Bronchial epithelial cell (primary cell): ENCODE results near the gene PAIP1. TPM values are rescaled to one million over a fixed set of nuclear protein-coding genes. Genes with fewer than 3 reads are reported as not detected.

Source experiments
- DNase-seq: peaks from one replicate; pipeline ENCODE4 v3.0.0-alpha.2; 2010; ENCODE audit warnings: low read depth
- FAIRE-seq: peaks from 2 replicates; lab custom pipeline; 2011; peaks lifted over from hg19 to GRCh38; lab: Jason Lieb, UNC
- H3K27me3 ChIP-seq: 2 replicates; pipeline ENCODE4 v1.5.1; 2011; ENCODE audit warnings: low read length; ENCODE audit not compliant: control insufficient read depth, insufficient read depth
- H3K36me3 ChIP-seq: 2 replicates; pipeline ENCODE4 v1.5.1; 2011; ENCODE audit warnings: low read length; ENCODE audit not compliant: control insufficient read depth, insufficient read depth
- H3K4me3 ChIP-seq: 2 replicates; pipeline ENCODE4 v1.5.1; 2011; ENCODE audit warnings: mild to moderate bottlenecking, low read depth, low read length, control low read depth
- CTCF ChIP-seq: IDR thresholded peaks from 2 replicates; pipeline ENCODE4 v1.5.1; 2011; ENCODE audit warnings: mild to moderate bottlenecking, moderate library complexity, low read length, control low read depth, inconsistent platforms; ENCODE audit not compliant: insufficient read depth, severe bottlenecking
- total RNA-seq: library from RNA; depleted of rRNA; stranded (reverse); fragments of >200 nt; gene quantifications from 2 replicates; pipeline ENCODE4 v1.2.1, GENCODE V29; 2014

Gene PAIP1
- total RNA-seq, 1 donor from 2014 or later = 136 TPM

GRCh38 chr5:43543434-43543833 is 13.4 kb downstream of the PAIP1 start:
- FAIRE-seq (no peak), DNase-seq (no peak)
- no peak for TF ChIP-seq CTCF
- peaks cover 12% of the 10 kb centered on the region for H3K36me3 ChIP-seq
- no peaks in the 10 kb centered on the region for H3K27me3 ChIP-seq
- H3K4me3 ChIP-seq = no peak overlapping the region

GRCh38 chr5:43540746-43541145 is 16.1 kb downstream of the PAIP1 start:
- DNase-seq = no peak
- no peaks in the 10 kb centered on the region for H3K27me3 ChIP-seq
- no peak for FAIRE-seq
- H3K36me3 ChIP-seq = peaks cover 3% of the 10 kb centered on the region
- H3K4me3 ChIP-seq = no peak overlapping the region
- TF ChIP-seq CTCF = no peak

- Histone ChIP-seq H3K27me3 (no peaks in the 10 kb centered on the region), H3K36me3 (peaks cover 4% of the 10 kb centered on the region), H3K4me3 (no peak overlapping the region)
- TF ChIP-seq CTCF = no peak
- no peak for DNase-seq
- no peak for FAIRE-seq
Measured at GRCh38 chr5:43536972-43537371, 19.9 kb downstream of the PAIP1 start.

- no peak overlapping the region for H3K4me3 ChIP-seq
- peaks cover 3% of the 10 kb centered on the region for H3K36me3 ChIP-seq
- no peak for FAIRE-seq
- no peak for TF ChIP-seq CTCF
- H3K27me3 ChIP-seq = no peaks in the 10 kb centered on the region
- DNase-seq = no peak
Measured at GRCh38 chr5:43533646-43534045, 23.2 kb downstream of the PAIP1 start.

- no peak for FAIRE-seq
- Histone ChIP-seq H3K36me3 (peaks cover 6% of the 10 kb centered on the region), H3K27me3 (no peaks in the 10 kb centered on the region), H3K4me3 (no peak overlapping the region)
- no peak for TF ChIP-seq CTCF
- DNase-seq = no peak
Measured at GRCh38 chr5:43530648-43531047, 26.2 kb downstream of the PAIP1 start.

- no peak for FAIRE-seq
- Histone ChIP-seq H3K4me3 (no peak overlapping the region), H3K36me3 (peaks cover 4% of the 10 kb centered on the region), H3K27me3 (no peaks in the 10 kb centered on the region)
- no peak for DNase-seq
- no peak for TF ChIP-seq CTCF
Measured at GRCh38 chr5:43523662-43524072, 33.2 kb downstream of the PAIP1 start.
